HL-60 (cell line): ENCODE measurements around the gene DLG5.

Experiments
- DNase-seq, 2 experiments: peaks; one replicate each; pipeline ENCODE4 v3.0.0-alpha.2; 2010 to 2020; ENCODE audit warnings: low read depth in 1 of 2, low spot score in 1 of 2
- H3K27ac ChIP-seq: fragments of 250-450 bp; sonication (Bioruptor Pico); replicated peaks from 2 replicates; pipeline ENCODE4 v1.5.1; 2020; ENCODE audit warnings: mild to moderate bottlenecking, moderate library complexity
- H3K27me3 ChIP-seq: fragments of 250-450 bp; sonication (Bioruptor Pico); 2 replicates; pipeline ENCODE4 v1.5.1; 2021; ENCODE audit warnings: mild to moderate bottlenecking, moderate library complexity; ENCODE audit not compliant: insufficient read depth, poor library complexity, severe bottlenecking
- H3K4me3 ChIP-seq: replicated peaks from 2 replicates; pipeline ENCODE4 v1.5.1; 2011; ENCODE audit warnings: mild to moderate bottlenecking, control low read depth, low read length; ENCODE audit not compliant: insufficient read depth
- GABPA ChIP-seq: IDR thresholded peaks from 2 replicates; pipeline ENCODE4 v1.6.1; 2012; ENCODE audit warnings: low read depth
- POLR2AphosphoS5 ChIP-seq: IDR thresholded peaks from 2 replicates; pipeline ENCODE4 v1.6.1; 2012; ENCODE audit warnings: low read depth
- SPI1 ChIP-seq: IDR thresholded peaks from 2 replicates; pipeline ENCODE4 v1.6.1; 2012; ENCODE audit warnings: low read depth, mild to moderate bottlenecking, borderline replicate concordance
- TF ChIP-seq, protein P1 (sequence below): IDR thresholded peaks from 2 replicates; pipeline ENCODE4 v1.6.1; 2012; ENCODE audit warnings: low read depth; ENCODE audit not compliant: insufficient replicate concordance
- TF ChIP-seq, protein P2 (sequence below): IDR thresholded peaks from one replicate; pipeline ENCODE4 v1.5.1; 2011; ENCODE audit warnings: low read length, control low read depth, inconsistent platforms; ENCODE audit not compliant: insufficient read depth

Gene DLG5

DNA sequence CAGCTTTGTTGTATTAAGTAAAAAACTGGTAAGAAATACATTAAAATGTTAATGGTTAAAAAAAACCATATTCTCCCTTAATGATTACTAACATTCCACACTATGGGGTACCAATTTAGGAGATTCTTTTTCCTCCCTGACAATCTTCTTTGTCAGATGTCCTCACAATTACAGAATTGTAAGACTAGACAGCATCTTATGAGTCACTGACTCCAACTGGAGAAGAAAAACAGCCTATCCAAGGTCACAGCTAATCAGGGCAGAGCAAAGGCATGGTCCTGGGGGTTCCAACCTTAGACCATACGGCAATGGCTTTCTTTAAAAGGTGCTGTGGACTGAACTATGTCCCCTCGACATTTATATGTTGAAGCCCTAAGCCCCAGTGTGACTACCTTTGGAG is 127.6 kb downstream of the DLG5 start:
- no peak overlapping the region for H3K27ac ChIP-seq
- DNase-seq: no peak
- H3K27me3 ChIP-seq: no peaks in the 10 kb centered on the region
- TF ChIP-seq, protein P1, sequence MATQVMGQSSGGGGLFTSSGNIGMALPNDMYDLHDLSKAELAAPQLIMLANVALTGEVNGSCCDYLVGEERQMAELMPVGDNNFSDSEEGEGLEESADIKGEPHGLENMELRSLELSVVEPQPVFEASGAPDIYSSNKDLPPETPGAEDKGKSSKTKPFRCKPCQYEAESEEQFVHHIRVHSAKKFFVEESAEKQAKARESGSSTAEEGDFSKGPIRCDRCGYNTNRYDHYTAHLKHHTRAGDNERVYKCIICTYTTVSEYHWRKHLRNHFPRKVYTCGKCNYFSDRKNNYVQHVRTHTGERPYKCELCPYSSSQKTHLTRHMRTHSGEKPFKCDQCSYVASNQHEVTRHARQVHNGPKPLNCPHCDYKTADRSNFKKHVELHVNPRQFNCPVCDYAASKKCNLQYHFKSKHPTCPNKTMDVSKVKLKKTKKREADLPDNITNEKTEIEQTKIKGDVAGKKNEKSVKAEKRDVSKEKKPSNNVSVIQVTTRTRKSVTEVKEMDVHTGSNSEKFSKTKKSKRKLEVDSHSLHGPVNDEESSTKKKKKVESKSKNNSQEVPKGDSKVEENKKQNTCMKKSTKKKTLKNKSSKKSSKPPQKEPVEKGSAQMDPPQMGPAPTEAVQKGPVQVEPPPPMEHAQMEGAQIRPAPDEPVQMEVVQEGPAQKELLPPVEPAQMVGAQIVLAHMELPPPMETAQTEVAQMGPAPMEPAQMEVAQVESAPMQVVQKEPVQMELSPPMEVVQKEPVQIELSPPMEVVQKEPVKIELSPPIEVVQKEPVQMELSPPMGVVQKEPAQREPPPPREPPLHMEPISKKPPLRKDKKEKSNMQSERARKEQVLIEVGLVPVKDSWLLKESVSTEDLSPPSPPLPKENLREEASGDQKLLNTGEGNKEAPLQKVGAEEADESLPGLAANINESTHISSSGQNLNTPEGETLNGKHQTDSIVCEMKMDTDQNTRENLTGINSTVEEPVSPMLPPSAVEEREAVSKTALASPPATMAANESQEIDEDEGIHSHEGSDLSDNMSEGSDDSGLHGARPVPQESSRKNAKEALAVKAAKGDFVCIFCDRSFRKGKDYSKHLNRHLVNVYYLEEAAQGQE: no peak
- TF ChIP-seq, protein P2, sequence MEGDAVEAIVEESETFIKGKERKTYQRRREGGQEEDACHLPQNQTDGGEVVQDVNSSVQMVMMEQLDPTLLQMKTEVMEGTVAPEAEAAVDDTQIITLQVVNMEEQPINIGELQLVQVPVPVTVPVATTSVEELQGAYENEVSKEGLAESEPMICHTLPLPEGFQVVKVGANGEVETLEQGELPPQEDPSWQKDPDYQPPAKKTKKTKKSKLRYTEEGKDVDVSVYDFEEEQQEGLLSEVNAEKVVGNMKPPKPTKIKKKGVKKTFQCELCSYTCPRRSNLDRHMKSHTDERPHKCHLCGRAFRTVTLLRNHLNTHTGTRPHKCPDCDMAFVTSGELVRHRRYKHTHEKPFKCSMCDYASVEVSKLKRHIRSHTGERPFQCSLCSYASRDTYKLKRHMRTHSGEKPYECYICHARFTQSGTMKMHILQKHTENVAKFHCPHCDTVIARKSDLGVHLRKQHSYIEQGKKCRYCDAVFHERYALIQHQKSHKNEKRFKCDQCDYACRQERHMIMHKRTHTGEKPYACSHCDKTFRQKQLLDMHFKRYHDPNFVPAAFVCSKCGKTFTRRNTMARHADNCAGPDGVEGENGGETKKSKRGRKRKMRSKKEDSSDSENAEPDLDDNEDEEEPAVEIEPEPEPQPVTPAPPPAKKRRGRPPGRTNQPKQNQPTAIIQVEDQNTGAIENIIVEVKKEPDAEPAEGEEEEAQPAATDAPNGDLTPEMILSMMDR: no peak
- TF ChIP-seq SPI1: no peak
- no peak for TF ChIP-seq GABPA
- TF ChIP-seq POLR2AphosphoS5: no peak
- no peak overlapping the region for H3K4me3 ChIP-seq

DNA sequence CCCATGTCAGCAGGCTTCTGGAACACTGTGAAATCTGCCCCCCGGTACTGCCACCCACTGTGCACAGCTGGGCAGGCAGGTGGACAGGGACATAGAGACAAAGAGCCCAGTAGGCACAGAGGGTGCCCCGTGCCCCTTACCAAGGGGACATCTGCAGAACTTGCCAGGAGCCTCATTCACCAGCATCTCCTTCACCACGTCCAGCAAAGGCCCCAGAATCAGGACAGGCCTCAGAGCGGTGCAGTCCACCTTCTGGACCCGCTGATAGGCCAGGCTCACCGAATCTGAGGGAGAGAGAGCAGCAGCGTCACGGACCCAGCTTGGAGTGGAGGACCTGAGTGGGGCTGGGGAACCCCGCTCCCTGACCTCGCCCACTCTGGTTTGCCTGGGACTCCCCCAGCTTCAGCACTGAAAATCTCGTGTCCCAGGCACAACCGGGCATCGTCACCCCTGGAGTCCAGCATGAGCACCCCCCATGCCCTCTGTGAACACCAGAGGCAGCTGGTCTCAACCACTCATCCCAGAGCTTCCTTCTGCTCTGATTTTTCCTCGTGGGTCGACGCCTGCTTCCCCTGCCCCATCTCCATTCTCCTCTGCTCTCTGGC is 130.1 kb downstream of the DLG5 start:
- no peak for DNase-seq
- TF ChIP-seq GABPA (no peak), POLR2AphosphoS5 (no peak), SPI1 (no peak)
- TF ChIP-seq, protein P2: no peak
- H3K27ac ChIP-seq: no peak overlapping the region
- H3K4me3 ChIP-seq: no peak overlapping the region
- H3K27me3 ChIP-seq: no peaks in the 10 kb centered on the region

DNA sequence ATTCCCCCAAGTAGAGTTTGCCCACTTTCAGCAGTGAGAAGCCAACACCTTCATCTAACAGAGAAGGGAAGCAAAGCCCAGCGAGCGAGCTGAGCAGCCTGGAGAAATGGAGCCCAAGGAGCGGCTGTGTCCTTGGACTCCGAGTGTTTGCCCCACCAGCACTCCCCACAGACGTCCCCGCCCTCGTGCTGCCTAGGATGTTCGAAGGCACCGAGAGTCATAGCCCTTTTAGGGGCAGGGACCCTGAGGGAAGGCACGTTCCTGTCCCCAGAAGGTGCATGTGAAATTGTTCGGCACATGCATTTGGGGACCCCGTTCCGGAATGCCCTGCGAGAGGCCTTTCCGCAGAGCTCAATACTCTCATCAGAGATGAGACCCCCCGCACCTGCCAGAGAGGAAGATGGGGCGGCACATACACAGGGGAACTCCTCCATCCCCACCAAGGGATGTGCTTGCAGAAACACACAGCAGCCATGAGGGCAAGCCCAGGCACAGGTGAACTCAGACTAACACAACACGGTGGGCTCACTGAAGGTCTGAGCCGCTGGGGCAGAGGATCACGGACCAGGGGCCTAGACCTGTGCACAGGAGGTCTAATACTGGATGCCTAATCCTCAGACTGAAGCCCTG is 131.0 kb downstream of the DLG5 start:
- Histone ChIP-seq H3K27me3 (no peaks in the 10 kb centered on the region), H3K4me3 (no peak overlapping the region), H3K27ac (no peak overlapping the region)
- TF ChIP-seq, protein P1: no peak
- TF ChIP-seq, protein P2: no peak
- no peak for TF ChIP-seq POLR2AphosphoS5
- no peak for TF ChIP-seq SPI1
- TF ChIP-seq GABPA: no peak
- DNase-seq: no peak
